Liver (tissue), 9 donors: ENCODE data around the gene BEND3. TPM values are rescaled to one million over a fixed set of nuclear protein-coding genes. Genes with fewer than 3 reads are reported as not detected.

Experiments used
- DNase-seq: peaks from one replicate; pipeline ENCODE4 v3.0.0-alpha.2; 2017; ENCODE audit warnings: low spot score
- H3K27ac ChIP-seq, 2 donors: one replicate each; pipeline ENCODE4 v1.7.0; 2013; ENCODE audit warnings: inconsistent platforms in 2 of 2, low read length in 2 of 2, control low read depth in 1 of 2, low read depth in 1 of 2, mild to moderate bottlenecking in 1 of 2
- H3K27me3 ChIP-seq, 4 donors: one replicate each; pipeline versions ENCODE4 v1.6.1 to v1.7.0; 2013; ENCODE audit warnings: low read length in 3 of 4, inconsistent platforms in 1 of 4, mild to moderate bottlenecking in 1 of 4, moderate library complexity in 1 of 4; ENCODE audit not compliant: control insufficient read depth in 4 of 4, insufficient read depth in 4 of 4
- H3K36me3 ChIP-seq, 4 donors: one replicate each; pipeline versions ENCODE4 v1.6.1 to v1.7.0; 2013; ENCODE audit warnings: low read length in 3 of 4, mild to moderate bottlenecking in 3 of 4, low read depth in 1 of 4, moderate library complexity in 1 of 4; ENCODE audit not compliant: control insufficient read depth in 4 of 4, insufficient read depth in 3 of 4
- H3K4me1 ChIP-seq, 4 donors: one replicate each; pipeline versions ENCODE4 v1.6.1 to v1.7.0; 2013; ENCODE audit warnings: low read length in 3 of 4, mild to moderate bottlenecking in 3 of 4, moderate library complexity in 1 of 4; ENCODE audit not compliant: control insufficient read depth in 4 of 4, insufficient read depth in 4 of 4
- H3K4me3 ChIP-seq, 3 donors: one replicate each; pipeline versions ENCODE4 v1.6.1 to v1.7.0; 2013; ENCODE audit warnings: low read length in 3 of 3, control low read depth in 1 of 3, low read depth in 1 of 3, mild to moderate bottlenecking in 1 of 3
- H3K9ac ChIP-seq, 2 donors: one replicate each; pipeline ENCODE4 v1.7.0; 2013; ENCODE audit warnings: low read length in 2 of 2, mild to moderate bottlenecking in 2 of 2, moderate library complexity in 2 of 2, control low read depth in 1 of 2, low read depth in 1 of 2
- H3K9me3 ChIP-seq, 4 donors: one replicate each; pipeline versions ENCODE4 v1.6.1 to v1.7.0; 2013; ENCODE audit warnings: low read length in 3 of 4; ENCODE audit not compliant: control insufficient read depth in 4 of 4
- EGR1 ChIP-seq, 2 donors: IDR thresholded peaks; 2 replicates each; pipeline ENCODE4 v1.6.1; 2016 to 2018; ENCODE audit warnings: antibody characterized with exemption in 2 of 2, low read depth in 2 of 2
- FOXA1 ChIP-seq: IDR thresholded peaks from 2 replicates; pipeline ENCODE4 v1.6.1; 2016; ENCODE audit warnings: antibody characterized with exemption
- FOXA2 ChIP-seq: IDR thresholded peaks from 2 replicates; pipeline ENCODE4 v1.6.1; 2016; ENCODE audit warnings: antibody characterized with exemption
- HNF4A ChIP-seq, 2 donors: conservative IDR thresholded peaks; 2 replicates each; pipeline ENCODE4 v1.6.1; 2016; ENCODE audit warnings: antibody characterized with exemption in 2 of 2, mild to moderate bottlenecking in 2 of 2
- HNF4G ChIP-seq: IDR thresholded peaks from 2 replicates; pipeline ENCODE4 v1.6.1; 2016; ENCODE audit warnings: antibody characterized with exemption
- JUND ChIP-seq, 2 donors: IDR thresholded peaks; 2 replicates each; pipeline ENCODE4 v1.6.1; 2016; ENCODE audit warnings: antibody characterized with exemption in 2 of 2
- NR2F2 ChIP-seq: IDR thresholded peaks from 2 replicates; pipeline ENCODE4 v1.6.1; 2016; ENCODE audit warnings: antibody characterized with exemption
- RAD21 ChIP-seq, 2 donors: IDR thresholded peaks; 2 replicates each; pipeline ENCODE4 v1.6.1; 2016; ENCODE audit warnings: antibody characterized with exemption in 2 of 2, mild to moderate bottlenecking in 2 of 2
- SP1 ChIP-seq: IDR thresholded peaks from 2 replicates; pipeline ENCODE4 v1.6.1; 2018; ENCODE audit warnings: antibody characterized with exemption, mild to moderate bottlenecking
- TAF1 ChIP-seq: conservative IDR thresholded peaks from 2 replicates; pipeline ENCODE4 v1.6.1; 2016; ENCODE audit warnings: antibody characterized with exemption, mild to moderate bottlenecking
- WGBS: extraction: QIAGEN DNeasy Blood & Tissue Kit; methylation state at CpG from one replicate; pipeline ENCODE4 v1.1.7; 2013; 5-methylcytosine and 5-hydroxymethylcytosine counted together
- polyA plus RNA-seq, 2 donors: library from polyadenylated mRNA; stranded (reverse) in 1 of 2; unstranded in 1 of 2; fragments of 200-250 nt in 1 of 2; fragments of >200 nt in 1 of 2; fragmentation: Nextera tagmentation in 1 of 2; extraction: Ambion mirVana in 1 of 2; gene quantifications; one replicate each; pipeline versions ENCODE4 v1.2.1 to v1.2.3, GENCODE V29; 2013 to 2015
- total RNA-seq, 2 donors: library from RNA; depleted of rRNA; stranded (reverse); fragments of >200 nt; gene quantifications; one replicate each; pipeline ENCODE4 v1.2.3, GENCODE V29; 2014
- TF ChIP-seq, protein P1 (sequence below): IDR thresholded peaks from 2 replicates; pipeline ENCODE4 v1.6.1; 2016; ENCODE audit warnings: antibody characterized with exemption
- TF ChIP-seq, protein P2 (sequence below): IDR thresholded peaks from 2 replicates; pipeline ENCODE4 v1.6.1; 2016; ENCODE audit warnings: antibody characterized with exemption
- TF ChIP-seq, protein P3 (sequence below): IDR thresholded peaks from 2 replicates; pipeline ENCODE4 v1.6.1; 2016; ENCODE audit warnings: antibody characterized with exemption
- TF ChIP-seq, protein P4 (sequence below): IDR thresholded peaks from 2 replicates; pipeline ENCODE4 v1.6.1; 2016; ENCODE audit warnings: antibody characterized with exemption, mild to moderate bottlenecking
- TF ChIP-seq, protein P5 (sequence below): fragments of 150-350 bp; IDR thresholded peaks from 2 replicates; pipeline ENCODE4 v1.5.1; 2017; ENCODE audit warnings: improper control_type of control experiment, low read depth, low read length; ENCODE audit not compliant: missing input control
- donor health status: healthy.
- donor health status: healthy.
- donor health status: healthy.
- donor health status: healthy.
- donor health status: healthy.

The BEND3 gene
- total and polyA plus RNA-seq, 4 donors, result 0.47 to 1.7 (median 1.2) TPM

DNA sequence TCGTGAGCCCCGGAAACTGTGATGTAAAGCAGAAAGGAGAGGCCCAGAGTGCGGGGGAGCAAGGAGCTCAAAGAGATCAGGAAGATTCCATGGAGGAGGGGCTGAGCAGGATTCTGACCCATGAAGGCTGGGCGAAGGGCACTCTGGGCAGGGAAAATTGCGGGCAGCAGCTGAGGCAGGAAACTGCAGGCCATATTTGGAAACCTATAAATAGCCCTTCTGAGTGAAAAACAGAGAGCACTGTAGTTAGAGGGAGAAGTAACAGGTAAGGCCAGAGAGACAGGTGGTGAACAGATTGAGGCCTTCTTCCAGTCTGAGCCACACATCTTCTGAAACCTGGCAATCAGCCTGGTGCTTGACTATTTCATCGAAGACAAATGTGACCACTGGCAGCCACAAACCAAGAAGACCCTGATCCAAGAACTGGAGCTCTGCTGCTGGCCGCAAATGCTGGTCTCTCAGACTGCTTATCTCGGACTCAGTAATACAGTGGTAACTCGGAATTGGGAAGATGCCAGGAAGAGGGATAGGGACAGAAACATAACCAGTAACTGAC, 14.1 kb upstream of the BEND3 start (continued):
- TF ChIP-seq, protein P1, sequence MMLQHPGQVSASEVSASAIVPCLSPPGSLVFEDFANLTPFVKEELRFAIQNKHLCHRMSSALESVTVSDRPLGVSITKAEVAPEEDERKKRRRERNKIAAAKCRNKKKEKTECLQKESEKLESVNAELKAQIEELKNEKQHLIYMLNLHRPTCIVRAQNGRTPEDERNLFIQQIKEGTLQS, result no peak
- TF ChIP-seq NR2F2 (no peak), HNF4A (conservative IDR thresholded peaks at IDR 0.05) (no peak), SP1 (no peak), JUND (IDR thresholded peaks at IDR 0.05) (no peak)

DNA sequence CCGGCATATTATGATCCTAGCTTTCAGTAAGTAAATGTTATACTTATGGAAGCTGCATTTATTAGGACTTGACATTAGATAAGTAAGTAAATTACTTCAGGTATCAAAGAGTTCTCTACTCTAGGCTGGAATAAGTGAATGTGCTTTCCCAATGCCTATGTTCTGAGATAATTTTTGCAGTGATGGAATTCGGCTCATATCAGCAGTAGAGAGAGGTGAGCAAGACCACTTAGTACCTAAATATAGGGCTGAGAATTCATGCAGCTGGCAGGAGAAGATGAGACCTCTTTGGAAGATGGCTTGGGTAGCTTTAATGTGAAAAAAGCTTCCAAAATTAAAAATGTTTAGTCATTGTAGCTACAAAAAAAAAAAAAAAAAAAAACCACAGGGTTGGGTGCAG, 13.3 kb upstream of the BEND3 start:
- Histone ChIP-seq H3K4me3 (no peak overlapping the region), H3K27ac (no peak overlapping the region), H3K36me3 (no peaks in the 10 kb centered on the region), H3K27me3 (no peaks in the 10 kb centered on the region), H3K4me1 (peaks cover 0 to 2% (median 0%) of the 10 kb centered on the region in 4 donors), H3K9me3 (no peaks in the 10 kb centered on the region), H3K9ac (no peak overlapping the region)
- no peak for DNase-seq
- WGBS, result 96% methylated on average over 2 of the region's 2 CpGs
- TF ChIP-seq JUND (IDR thresholded peaks at IDR 0.05) (no peak), SP1 (no peak), HNF4A (conservative IDR thresholded peaks at IDR 0.05) (no peak), FOXA1 (no peak), RAD21 (IDR thresholded peaks at IDR 0.05) (no peak), EGR1 (IDR thresholded peaks at IDR 0.05; ENCODE audit: low read depth in 2 of 2) (no peak), HNF4G (no peak), TAF1 (no peak), NR2F2 (no peak), FOXA2 (no peak)
- TF ChIP-seq, protein P2, sequence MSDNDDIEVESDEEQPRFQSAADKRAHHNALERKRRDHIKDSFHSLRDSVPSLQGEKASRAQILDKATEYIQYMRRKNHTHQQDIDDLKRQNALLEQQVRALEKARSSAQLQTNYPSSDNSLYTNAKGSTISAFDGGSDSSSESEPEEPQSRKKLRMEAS, result no peak
- TF ChIP-seq, protein P3, sequence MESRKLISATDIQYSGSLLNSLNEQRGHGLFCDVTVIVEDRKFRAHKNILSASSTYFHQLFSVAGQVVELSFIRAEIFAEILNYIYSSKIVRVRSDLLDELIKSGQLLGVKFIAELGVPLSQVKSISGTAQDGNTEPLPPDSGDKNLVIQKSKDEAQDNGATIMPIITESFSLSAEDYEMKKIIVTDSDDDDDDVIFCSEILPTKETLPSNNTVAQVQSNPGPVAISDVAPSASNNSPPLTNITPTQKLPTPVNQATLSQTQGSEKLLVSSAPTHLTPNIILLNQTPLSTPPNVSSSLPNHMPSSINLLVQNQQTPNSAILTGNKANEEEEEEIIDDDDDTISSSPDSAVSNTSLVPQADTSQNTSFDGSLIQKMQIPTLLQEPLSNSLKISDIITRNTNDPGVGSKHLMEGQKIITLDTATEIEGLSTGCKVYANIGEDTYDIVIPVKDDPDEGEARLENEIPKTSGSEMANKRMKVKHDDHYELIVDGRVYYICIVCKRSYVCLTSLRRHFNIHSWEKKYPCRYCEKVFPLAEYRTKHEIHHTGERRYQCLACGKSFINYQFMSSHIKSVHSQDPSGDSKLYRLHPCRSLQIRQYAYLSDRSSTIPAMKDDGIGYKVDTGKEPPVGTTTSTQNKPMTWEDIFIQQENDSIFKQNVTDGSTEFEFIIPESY, result no peak
- TF ChIP-seq, protein P4, sequence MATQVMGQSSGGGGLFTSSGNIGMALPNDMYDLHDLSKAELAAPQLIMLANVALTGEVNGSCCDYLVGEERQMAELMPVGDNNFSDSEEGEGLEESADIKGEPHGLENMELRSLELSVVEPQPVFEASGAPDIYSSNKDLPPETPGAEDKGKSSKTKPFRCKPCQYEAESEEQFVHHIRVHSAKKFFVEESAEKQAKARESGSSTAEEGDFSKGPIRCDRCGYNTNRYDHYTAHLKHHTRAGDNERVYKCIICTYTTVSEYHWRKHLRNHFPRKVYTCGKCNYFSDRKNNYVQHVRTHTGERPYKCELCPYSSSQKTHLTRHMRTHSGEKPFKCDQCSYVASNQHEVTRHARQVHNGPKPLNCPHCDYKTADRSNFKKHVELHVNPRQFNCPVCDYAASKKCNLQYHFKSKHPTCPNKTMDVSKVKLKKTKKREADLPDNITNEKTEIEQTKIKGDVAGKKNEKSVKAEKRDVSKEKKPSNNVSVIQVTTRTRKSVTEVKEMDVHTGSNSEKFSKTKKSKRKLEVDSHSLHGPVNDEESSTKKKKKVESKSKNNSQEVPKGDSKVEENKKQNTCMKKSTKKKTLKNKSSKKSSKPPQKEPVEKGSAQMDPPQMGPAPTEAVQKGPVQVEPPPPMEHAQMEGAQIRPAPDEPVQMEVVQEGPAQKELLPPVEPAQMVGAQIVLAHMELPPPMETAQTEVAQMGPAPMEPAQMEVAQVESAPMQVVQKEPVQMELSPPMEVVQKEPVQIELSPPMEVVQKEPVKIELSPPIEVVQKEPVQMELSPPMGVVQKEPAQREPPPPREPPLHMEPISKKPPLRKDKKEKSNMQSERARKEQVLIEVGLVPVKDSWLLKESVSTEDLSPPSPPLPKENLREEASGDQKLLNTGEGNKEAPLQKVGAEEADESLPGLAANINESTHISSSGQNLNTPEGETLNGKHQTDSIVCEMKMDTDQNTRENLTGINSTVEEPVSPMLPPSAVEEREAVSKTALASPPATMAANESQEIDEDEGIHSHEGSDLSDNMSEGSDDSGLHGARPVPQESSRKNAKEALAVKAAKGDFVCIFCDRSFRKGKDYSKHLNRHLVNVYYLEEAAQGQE, result no peak
- TF ChIP-seq, protein P1, result no peak
- TF ChIP-seq, protein P5, sequence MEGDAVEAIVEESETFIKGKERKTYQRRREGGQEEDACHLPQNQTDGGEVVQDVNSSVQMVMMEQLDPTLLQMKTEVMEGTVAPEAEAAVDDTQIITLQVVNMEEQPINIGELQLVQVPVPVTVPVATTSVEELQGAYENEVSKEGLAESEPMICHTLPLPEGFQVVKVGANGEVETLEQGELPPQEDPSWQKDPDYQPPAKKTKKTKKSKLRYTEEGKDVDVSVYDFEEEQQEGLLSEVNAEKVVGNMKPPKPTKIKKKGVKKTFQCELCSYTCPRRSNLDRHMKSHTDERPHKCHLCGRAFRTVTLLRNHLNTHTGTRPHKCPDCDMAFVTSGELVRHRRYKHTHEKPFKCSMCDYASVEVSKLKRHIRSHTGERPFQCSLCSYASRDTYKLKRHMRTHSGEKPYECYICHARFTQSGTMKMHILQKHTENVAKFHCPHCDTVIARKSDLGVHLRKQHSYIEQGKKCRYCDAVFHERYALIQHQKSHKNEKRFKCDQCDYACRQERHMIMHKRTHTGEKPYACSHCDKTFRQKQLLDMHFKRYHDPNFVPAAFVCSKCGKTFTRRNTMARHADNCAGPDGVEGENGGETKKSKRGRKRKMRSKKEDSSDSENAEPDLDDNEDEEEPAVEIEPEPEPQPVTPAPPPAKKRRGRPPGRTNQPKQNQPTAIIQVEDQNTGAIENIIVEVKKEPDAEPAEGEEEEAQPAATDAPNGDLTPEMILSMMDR, result no peak
